Middle frontal gyrus (tissue), 1 donor: ENCODE measurements around the gene HABP4.
"Not testable (repeated sequence)": the region's sequence is repeated elsewhere in the genome, so short reads cannot be mapped to it uniquely, and the experiment has no call there.

ENCODE experiments used
- DNase-seq: peaks from one replicate; pipeline ENCODE4 v3.0.0-alpha.2; 2015; ENCODE audit warnings: low spot score; ENCODE audit errors: extremely low spot score

The HABP4 gene

GRCh38 chr9:96496368-96497116, 46.6 kb downstream of the HABP4 start:
- DNase-seq, result no peak

DNA sequence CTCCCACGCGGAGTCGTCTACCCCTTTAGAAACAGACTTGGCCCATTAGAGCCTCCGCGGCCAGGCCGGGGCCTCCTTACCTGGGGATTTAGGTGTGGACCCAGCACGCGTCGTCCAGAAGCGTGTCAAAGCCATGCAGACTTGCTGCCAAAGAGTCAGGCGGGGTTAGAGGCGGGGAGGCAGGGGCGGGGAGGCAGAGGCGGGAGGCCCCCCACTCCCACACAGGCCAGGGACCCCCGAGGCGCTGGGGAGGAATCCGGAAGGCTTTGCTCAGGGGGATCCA, 47.1 kb downstream of the HABP4 start:
- no peak for DNase-seq

DNA sequence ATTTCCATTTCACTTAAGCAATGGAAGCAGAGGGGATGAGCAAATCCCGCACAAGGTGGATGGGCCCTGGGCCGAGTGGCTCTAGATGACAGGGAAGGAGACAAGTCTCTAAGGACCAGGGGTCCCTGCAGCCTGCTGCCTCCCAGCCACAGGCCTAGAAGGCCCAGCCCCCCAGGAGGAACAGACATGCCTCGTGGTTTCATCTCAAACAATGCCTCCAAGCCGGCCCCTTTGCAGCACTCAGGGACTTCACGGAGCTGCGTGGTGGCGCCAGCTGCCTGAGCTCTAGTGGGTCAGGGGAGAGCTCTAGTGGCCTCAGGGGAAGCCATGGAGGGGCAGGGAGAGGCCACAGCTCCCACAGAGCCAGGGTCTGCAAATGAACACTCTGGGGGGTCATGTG, 48.8 kb downstream of the HABP4 start:
- DNase-seq, result no peak

GRCh38 chr9:96499257-96499656, 49.3 kb downstream of the HABP4 start:
- no peak for DNase-seq

GRCh38 chr9:96500696-96501632, 51.0 kb downstream of the HABP4 start:
- DNase-seq, result no peak

DNA sequence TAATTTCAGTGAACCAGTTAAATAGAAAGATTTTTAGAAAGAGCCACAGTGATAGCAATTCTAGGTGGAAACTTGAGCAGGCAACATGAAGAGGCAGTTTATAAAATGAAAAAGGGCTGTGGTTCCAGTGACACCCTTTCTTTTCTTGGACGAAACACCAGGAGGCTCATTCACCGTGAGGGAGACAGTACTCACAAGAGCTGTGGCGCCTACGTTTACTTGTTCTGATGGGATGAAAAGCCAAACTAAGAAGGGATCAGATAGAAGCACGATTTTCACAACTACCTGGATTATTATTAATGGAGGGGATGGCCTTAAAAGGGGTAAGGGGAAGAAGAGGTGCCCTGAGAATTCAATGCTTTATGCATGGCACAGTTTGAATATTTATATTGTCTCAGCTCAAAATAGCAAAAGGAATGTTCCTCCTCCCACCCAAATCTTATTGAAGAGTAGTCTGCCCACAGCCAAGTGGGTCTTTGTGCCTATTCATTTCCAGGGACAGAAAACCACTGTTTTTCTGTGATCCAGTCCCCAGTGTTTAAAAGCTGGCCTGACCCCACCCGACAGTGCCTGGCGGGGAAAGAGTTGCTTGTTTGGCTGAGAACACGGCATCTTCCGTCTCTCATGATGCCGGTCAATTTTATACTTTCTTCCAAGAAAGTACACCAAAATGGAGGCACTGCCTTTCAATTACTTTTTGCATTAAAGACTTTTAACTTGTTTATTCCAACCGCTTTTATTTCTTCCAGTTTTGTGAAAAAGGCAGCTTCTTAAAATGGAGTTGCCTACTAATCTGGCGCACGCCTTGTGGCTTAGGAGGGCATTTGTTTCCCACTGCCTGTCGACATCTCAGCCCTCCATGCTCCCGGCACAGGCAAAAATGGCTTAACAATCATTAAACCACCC, 51.9 kb downstream of the HABP4 start:
- no peak for DNase-seq

DNA sequence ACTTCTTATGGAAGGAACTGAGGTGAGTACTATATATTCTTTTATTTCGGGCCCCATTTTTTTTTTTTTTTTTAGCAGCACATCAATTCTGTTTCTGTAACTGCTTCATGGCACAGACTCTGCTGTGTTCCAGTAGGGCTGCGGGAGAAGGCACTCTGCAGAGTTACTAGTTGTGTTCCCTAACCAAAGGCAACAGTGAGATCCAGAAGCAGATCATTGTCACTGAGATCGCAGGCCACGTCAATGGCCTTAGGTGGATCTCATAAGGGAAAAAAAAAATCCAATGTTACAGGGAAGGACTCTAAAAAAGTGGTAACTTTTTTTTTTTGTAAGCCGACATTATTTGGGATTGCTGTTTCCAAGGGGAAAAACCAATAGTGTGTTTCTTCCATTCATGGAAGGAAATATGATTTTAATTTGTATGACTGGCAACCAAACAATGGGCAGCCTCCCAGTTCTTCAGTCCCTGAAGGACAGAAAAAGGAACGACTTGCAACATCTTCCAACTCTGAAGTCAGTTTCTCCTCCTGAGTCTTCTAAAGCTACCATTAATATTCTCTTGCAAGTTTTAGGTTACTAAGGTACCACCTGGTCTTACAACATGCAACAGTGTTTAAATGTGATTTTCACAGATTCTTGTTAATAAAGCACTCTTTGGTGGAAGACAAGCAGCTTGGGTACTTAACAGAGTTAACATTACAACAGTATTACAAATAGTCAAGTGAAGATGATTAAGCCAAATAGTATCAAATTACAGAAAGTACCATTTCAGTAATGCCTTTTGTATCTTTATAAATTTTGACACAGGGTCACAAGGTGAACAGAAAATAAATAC, 52.8 kb downstream of the HABP4 start:
- no peak for DNase-seq

GRCh38 chr9:96503374-96503748, 53.4 kb downstream of the HABP4 start:
- DNase-seq, result not testable (repeated sequence)

GRCh38 chr9:96503918-96504317, 53.9 kb downstream of the HABP4 start:
- DNase-seq, result no peak

DNA sequence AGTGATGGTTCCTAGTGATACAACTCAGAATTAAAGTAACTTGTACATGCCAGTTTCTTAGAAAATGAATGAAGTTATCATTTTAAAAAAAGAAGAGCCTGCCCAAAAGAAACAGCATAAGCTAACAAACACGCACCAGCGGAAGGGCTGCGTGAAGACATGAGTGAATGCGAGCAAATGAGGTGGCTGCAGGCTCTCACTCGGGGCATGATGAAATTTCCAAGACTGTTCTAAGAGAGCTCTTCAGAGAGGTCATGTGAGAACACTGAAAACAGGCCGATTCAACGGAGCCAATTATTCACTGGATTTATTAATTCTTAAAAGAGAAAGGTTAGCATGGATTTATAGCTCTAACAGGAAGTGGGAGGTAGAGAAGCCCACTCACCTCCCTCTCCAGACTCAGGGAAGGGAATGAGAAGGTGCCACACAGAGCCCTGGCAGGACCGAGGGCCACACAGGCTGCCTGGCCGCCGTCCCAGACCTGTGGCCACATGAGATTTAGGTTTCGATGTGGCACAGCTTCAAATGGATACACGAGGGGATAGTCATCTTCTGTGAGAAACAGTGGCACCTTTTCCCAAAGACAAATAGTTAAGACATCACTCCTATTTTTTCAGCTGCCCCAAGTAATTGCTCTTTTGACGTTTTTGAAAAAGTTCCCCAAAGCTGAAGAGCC, 55.5 kb downstream of the HABP4 start:
- no peak for DNase-seq

DNA sequence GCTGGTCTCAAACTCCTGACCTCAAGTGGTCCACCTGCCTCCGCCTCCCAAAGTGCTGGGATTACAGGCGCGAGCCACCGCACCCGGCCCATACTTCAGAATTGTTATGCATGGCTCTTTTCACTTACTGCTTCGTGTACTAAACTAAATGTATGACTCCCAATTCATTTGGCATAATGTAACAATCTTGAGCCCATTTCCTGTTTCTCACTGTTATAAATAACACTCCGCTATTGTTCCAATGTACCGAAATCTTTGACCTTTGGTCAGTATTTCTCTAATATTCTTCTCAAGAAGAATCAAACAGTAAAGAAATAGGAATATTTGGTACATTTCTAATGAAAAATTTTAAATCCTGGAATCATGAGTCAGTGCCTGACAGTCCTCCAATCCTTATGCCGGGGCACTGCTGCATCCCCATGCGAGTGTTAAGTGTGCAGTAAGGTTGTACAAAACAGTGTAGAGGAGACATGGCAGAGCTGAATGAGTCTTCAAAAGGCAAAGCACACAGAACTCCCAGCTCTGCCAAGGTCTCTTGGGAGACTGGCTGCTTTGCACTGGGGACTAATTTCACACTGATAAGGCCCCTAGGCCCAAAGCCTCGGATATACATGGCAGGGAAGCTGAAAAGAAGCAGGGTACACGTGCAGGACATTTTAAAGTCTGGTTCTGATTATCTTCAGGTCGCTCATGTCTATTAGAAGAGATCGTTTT, 58.4 kb downstream of the HABP4 start:
- no peak for DNase-seq

DNA sequence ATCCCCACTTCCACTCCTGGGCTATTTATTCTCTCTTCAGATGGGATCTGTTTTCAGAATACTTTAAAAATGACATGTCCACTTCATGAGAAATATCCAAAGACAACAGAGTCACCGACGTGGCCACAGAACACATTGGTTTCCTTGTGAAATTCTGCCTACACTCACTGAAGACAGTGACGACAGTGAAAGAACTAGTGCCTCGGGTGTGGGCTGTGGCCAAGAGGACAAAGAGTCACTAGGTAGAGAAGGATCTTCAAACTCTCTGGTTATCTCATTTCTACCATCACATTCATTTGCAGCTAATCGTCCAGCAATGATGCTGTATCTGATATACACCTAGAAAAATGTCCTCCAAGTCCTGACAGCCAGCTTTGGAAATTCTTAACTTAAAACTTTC, 59.1 kb downstream of the HABP4 start:
- no peak for DNase-seq

- DNase-seq, result no peak
Observed at GRCh38 chr9:96509848-96510247, 59.9 kb downstream of the HABP4 start.

- no peak for DNase-seq
Observed at GRCh38 chr9:96510258-96510657, 60.3 kb downstream of the HABP4 start.

- no peak for DNase-seq
Observed at GRCh38 chr9:96512240-96512639, 62.3 kb downstream of the HABP4 start.

DNA sequence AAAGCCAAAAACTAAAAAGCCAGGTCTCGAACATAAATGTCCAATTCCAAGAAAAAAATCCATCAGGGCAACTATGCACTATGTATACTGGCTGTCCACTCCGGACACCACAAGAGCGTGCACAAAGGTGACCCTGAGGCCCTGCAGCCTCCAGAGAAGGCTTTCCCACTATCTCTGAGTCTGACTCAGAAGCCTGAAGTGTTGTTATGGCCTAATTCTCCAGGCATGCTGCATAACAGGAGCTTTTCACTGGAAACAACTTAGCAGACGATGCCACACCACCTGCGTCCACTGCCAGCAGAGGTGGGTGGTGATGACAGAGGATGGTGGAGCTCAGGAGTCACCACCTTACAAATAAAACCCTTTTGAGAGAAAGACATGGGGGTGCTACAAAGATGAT, 63.7 kb downstream of the HABP4 start:
- no peak for DNase-seq

- DNase-seq, result no peak
Observed at GRCh38 chr9:96514108-96514799, 64.3 kb downstream of the HABP4 start.

DNA sequence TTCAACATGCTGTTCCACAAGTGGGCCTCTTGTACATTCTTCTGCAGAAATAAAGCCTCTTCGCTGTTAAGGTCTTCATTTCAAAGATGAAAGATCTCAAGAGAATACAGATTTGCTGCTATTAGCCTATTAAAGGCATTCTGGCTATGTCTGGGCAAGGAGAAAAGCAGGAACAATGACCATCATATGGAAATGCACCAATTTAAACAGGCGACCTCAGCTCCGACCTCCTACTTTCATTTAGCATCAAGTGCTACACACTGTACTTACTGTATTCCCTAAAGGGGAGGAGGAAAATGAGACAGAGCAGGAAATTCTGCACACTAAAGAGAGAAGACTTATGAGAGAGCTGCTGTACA, 64.8 kb downstream of the HABP4 start:
- DNase-seq, result no peak
